Posterior vena cava (tissue), 2 donors: ENCODE data around the gene STAT5B. TPM values are rescaled to one million over a fixed set of nuclear protein-coding genes. Genes with fewer than 3 reads are reported as not detected.
"Not testable (repeated sequence)": the region's sequence is repeated elsewhere in the genome, so short reads cannot be mapped to it uniquely, and the experiment has no call there.

Source experiments
- DNase-seq: peaks from one replicate; pipeline ENCODE4 v3.0.0-alpha.2; 2020; ENCODE audit warnings: low spot score
- intact Hi-C, 2 donors: fragments of 100-400 bp; cut with DNase I; formaldehyde crosslinking; loops; one replicate each; pipeline versions ENCODE4 v1.14.1 to v1.14.2; 2022 to 2023
- total RNA-seq, 2 donors: library from RNA; stranded (reverse); fragmentation: NEBNext Ultra II Directional; extraction: Animal tissue kit (Norgen Biotek cat#: 25700); gene quantifications; one replicate each; pipeline ENCODE4 v1.2.1, GENCODE V29; 2021
- donor health status: DM: yes; HTN: yes; CAD: no.
- donor health status: DM: yes; HTN: yes; CAD: no.

STAT5B gene
- total RNA-seq, 2 donors from 2014 or later: 88.6 to 96.3 TPM

DNA sequence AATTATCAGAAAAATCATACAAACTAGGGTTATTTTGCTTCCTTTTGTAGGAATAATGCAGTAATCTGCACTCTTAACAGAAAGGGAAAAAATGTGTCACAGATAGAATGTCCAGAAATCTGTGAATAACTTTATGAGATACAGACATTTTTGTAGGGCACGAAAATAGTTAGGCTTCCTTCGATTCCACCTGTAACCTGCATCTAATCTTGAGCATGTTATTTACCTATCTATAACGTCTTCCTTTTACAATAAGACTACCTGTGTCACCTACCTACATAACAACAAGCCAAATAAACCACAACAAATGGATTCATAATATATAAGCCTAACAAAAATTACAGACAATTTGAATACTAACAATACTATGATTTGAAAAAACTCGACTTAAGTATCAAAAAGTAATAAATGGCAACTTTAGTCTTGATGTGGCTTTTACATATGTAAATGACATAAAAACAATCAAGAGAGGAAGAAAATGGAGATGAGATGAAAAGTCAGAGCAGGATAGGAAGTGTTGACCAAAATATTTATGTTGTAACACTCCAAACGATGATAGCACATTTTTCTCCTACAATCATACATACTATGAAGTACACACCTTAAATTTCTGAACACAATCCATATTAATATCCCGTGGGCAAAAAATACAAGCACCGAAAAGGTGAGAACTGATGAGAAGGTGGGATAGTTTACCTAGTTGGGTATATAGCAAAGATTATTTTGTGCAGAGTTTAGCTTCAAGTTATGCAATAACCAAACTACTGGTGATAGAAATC is 2.5 kb downstream of the STAT5B start:
- DNase-seq: no peak
- intact Hi-C loops: no loop called here

DNA sequence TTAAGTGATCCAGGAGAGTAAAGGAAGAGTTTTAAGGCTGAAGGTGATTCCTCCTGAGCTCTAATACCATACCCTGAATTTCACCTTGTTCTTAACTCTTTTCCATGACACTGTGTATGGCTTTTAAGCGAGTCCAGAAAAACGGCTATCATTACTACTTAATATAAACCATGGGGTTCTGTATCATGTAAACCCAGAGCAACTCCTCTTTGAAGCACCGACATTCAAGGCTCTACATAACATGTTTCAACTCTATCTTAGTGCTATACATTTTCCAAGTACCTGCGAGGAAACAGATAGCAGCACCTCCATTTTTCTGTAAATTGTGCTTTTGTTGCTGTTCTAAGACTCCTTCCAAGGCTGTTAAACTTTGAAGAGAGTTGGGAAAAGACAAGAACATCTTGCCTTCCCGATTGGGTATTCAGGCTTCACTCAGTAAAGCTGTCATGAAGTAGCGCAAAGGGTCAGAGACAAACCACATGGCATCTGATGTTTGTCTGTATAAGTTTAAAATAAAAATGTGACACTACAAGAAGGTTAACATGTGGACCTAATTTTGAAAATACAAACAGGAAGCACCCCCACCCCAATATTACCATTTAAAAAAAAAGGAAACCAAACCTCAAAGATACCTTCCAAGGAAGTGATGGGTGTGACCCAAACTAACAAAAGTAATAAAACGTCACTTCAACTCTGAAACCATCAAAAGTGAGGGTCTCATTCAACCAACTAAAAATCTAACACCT is 3.9 kb downstream of the STAT5B start:
- intact Hi-C loops: no loop called here
- no peak for DNase-seq

DNA sequence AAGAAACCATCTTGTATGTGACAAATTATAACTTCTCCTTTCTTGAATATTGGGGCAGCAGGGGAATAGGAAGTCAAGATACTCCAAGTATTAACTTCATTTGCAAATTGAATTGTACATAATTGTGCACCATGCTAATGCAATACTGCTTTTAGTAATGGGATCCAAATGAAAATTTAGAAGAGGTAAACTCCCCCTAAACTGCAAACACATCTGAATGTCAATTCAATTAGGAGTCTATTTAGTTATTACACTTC is 4.5 kb downstream of the STAT5B start:
- DNase-seq: no peak
- intact Hi-C loops: no loop called here

DNA sequence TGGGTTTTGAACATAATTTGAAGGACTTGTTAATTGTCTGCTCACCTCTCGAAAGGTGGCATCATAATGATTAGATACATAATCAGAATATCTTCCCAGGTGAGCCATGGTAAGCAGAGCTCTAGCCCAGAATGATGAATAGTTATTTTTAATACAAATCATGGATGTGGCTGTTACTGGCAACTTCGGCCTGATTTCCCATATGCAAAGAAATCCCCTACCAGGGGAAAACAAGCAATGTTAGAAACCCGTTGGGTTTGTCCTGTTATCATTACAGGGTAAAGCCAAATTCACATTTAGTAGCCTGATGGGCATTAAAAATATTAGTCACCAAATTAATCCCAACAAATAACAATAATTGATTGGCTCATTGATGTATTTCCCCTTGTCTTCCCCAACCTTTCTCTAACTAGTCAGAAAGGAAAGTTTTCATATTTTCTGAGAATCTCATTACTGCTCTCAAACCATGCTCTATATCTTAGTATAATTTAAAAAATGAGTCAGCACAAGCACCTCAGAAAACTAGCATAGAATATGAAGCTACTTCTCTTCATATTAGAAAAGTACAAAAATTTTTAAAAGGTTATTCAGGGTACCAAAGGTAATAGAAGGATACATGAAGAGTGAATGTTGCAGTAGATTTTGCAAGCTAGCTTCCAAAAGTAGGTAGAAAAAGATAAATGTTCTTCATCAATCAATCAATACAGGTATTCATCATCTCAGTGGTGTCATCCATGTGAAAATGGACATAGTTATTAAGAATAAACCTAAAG is 5.0 kb downstream of the STAT5B start:
- no peak for DNase-seq
- intact Hi-C loops: no loop called here

DNA sequence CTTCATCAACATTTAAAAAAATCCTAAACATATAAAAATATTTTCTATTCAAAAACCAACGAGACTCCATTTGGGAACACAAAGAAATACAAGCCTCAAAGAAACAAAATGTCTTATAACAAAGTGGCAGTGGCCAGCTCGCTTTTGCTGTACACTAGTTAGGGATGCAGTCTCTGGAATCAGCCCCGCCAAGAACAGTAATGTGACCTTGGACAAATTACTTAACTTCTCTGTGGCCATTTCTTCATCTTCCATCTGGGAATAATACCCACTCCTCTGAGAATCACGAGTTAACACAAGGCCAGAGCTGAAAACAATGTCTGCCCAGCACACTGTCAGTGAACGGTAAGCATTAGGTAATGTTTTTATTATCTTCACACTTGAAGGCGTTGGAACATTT is 5.6 kb downstream of the STAT5B start:
- DNase-seq: no peak
- intact Hi-C loops: no loop called here

DNA sequence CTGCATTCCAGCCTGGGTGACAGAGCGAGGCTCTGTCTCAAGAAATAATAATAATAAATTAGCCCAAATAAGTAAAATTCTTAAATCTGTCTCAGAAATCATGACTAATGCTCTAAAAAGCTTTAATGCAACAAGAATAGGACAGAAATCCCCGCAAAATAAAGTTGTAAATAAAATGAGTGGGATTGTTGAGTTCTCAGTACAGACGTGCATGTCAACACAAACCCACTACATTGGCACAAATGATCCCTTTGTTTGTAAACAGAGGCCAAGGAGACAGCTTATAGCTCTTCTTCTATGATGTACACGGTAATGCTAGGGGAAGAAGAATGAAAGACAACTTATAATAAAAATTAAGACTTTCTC is 6.0 kb downstream of the STAT5B start:
- DNase-seq: no peak
- intact Hi-C loops: no loop called here

DNA sequence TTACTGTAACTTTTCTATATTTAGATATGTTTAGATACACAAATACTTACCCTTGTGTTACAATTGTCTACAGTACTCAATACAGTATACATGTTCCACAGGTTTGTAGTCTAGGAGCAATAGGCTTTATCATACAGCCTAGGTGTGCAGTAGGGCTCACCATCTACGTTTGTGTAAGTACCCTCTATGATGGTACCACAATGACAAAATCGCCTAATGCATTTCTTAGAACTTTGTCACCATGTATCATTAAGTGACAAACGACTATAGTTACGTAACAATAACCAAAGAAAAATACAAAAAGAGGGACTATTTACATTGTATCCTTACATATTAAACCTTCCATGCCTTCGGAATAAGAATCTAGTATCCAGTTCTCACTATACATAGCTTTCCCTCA is 8.0 kb downstream of the STAT5B start:
- no peak for DNase-seq
- intact Hi-C loops: no loop called here

DNA sequence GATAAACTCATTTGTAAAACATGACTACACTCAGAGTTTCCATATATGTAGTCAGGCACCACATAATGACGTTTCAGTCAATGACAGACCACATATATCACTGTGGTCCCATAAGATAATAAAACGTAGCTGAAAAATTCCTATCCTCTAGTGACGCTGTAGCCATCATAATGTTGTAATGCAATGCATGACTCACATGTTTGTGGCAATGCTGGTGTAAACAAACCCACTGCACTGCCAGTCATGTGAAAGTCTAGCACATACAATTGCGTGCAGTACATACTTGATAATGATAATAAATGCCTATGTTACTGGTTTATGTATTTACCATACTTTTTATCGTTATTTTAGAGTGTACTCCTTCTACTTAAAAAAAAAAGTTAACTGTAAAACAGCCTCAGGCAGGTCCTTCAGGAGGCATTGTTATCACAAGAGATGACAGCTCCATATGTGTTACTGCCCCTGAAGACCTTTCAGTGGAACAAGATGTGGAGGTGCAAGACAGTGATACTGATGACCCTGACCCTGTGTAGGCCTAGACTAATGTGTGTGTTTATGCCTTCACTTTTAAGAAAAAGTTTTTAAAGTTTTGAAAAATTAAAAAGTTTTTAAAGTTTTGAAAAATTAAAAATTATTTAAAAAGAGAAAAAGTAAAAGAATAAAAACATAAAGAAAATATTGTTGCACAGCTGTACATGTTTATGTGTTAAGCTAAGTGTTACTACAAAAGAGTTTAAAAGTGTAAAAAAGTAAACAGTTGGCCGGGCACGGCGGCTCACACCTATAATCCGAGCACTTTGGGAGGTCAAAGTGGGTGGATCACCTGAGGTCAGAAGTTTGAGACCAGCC is 9.0 kb downstream of the STAT5B start:
- intact Hi-C loops: no loop called here
- DNase-seq: no peak

DNA sequence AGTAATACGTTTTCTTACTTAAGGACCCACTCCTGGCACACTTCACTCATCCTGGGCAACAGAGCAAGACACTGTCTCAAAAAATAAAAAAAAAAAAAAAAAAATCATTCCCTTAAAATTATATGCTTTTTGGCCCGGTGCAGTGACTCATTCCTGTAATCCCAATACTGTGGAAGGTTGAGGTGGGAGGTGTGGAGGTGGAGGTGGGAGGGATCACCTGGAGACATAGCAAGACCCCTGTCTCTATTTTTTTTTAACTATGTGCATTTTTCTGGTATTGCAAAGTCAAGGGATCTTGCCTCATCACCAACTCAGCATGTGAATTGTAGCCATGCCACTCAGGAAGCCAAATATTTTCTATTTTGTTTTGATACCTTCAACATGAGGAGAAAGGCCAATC is 9.7 kb downstream of the STAT5B start:
- DNase-seq: no peak
- intact Hi-C loops: no loop called here

DNA sequence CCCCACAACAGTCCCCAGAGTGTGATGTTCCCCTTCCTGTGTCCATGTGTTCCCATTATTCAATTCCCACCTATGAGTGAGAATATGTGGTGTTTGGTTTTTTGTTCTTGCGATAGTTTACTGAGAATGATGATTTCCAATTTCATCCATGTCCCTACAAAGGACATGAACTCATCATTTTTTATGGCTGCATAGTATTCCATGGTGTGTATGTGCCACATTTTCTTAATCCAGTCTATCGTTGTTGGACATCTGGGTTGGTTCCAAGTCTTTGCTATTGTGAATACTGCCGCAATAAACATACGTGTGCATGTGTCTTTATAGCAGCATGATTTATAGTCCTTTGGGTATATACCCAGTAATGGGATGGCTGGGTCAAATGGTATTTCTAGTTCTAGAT is 11.8 kb downstream of the STAT5B start:
- DNase-seq, intact Hi-C loops: not testable (repeated sequence)

DNA sequence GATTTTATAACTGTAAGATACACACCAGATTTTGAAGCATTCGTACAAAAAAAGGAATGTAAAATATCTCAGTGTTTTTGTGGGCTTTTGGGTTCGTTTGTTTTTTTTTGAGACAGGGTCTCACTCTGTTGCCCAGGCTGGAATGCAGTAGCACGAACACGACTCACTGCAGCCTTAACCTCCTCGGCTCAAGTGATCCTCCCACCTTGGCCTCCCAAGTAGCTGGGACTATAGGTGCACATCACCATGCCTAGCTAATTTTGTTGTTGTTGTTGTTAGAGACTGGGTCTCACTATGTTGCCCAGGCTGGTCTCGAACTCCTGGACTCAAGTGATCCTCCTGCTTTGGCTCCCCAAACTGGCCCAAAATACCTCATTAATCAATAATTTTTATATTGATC is 15.9 kb downstream of the STAT5B start:
- DNase-seq: no peak
- intact Hi-C loops: no loop called here

DNA sequence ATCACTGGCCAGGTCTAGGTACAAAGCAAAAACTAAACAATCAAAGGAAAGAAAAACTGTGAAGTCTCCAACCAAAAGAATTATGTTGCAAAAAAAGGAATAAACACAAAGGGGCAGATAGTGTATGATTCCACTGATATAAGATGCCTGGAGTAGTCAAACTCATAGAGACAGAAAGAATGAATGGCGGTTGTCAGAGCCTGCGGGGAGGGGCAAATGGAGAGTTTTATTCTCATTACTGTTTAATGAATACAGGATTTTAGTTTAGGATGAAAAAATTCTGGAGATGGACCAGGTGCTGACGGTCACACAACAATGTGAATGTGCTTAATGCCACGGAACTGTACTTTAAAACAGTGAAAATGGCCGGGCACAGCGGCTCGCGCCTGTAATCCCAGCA is 20.7 kb downstream of the STAT5B start:
- no peak for DNase-seq
- intact Hi-C loops: no loop called here

DNA sequence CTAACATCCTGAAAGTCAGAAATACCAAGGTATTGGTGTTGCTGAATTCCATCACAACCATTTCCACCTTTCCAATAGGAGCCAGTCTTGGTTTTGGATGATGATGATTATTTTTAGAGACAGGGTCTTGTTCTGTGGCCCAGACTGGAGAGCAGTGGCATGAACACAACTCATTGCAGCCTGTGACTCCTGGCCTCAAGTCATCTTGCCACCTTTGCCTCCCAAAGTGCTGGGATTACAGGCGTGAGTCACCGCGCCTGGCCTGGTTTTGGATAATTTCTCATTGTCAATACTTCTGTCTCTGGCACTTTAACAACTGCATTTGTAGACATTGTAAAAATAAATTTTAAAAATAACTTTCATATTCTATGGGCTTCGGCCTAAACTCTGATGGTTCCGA is 22.6 kb downstream of the STAT5B start:
- intact Hi-C loops: no loop called here
- DNase-seq: no peak

DNA sequence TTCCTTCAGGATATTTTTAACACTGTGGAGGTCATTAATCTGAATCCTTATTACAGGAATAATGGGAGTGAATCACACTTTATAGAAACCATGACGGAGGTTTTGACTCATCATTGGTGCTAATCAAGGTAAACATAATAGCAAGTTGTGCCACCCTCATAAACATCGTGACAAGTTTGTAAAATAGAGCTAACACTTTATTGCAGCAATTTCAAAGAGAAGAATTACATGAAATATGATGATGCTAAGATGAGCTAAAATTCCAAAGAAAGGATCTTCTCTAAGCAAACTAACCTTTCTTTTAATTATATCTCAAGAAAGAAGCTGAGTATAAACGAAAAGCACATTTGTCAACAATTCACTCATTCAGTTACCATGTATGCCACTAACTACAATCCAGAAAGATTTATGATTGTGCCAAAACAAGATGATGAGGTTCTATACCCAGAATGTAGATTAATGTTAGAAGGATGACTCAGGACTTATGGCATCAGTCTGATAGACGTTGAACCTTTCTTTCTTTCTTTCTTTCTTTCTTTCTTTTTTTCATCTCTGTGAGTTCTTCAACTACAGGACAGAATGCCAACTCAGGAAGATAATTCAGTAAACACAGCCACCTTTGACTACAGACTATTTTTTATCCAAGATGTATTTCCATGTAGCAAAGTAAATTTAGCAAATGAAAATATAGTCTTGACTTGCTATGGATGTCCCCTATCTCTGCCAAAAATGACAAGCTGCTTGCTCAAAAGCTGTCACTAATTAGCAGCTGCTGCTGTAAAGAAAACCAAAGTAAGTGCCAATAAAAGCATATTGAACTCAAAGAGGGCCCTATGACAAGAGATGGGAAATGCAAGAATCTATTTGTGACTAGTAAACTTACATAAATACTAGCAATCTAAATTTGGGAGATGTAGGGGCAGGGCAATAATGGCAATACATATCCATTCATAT is 23.3 kb downstream of the STAT5B start:
- no peak for DNase-seq
- intact Hi-C loops: no loop called here

DNA sequence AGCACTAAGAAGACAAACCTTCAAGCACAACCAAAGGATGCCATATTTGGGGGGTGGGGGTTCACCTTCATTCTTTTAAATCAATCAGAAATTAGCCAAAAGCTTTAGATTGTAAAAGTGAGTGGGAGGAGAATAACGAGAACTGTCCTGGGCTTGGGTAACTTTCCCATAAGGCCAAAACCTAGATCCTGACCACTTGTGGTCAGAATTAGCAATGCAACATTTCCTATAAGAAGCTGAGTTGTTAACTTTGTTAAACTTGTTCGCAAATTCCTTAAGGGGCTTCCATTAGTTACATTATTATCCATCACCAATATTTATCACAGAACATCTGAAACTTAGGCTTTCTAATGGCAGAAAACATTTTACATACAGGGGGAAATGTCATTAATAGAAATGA is 25.1 kb downstream of the STAT5B start:
- no peak for DNase-seq
- intact Hi-C loops: no loop called here

DNA sequence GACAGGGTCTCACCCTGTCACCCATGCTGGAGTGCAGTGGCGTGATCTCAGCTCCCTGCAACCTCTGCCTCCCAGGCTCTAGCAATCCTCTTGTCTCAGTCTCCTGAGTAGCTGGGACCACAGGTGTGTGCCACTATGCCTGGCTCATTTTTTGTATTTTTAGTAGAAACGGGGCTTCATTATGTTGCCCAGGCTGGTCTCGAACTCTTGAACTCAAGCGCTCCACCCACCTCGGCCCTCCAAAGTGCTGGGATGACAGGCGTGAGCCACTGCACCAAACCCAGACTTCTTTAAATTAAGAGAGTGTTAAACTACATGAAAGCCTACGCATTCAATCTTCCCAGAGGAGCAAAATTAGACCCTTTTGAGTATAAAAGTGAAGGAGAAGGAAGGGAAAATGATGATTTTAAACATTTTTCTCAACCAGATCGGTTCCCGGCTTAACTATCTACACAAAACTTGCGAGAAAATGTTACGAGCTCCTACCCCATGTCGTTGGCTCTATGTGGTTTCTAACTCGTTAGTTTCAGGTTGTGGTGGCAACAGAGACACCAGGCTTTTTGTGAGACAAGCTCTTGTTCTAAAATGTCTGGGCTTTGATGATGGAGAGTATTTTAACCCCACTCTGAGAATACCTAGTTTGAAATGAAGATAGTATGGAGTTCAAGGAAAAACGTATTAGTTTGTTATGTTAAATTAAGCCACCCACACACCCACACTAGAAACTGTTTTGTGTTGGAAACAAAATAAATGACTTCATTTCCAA is 26.3 kb downstream of the STAT5B start:
- DNase-seq: no peak
- intact Hi-C loops: no loop called here

DNA sequence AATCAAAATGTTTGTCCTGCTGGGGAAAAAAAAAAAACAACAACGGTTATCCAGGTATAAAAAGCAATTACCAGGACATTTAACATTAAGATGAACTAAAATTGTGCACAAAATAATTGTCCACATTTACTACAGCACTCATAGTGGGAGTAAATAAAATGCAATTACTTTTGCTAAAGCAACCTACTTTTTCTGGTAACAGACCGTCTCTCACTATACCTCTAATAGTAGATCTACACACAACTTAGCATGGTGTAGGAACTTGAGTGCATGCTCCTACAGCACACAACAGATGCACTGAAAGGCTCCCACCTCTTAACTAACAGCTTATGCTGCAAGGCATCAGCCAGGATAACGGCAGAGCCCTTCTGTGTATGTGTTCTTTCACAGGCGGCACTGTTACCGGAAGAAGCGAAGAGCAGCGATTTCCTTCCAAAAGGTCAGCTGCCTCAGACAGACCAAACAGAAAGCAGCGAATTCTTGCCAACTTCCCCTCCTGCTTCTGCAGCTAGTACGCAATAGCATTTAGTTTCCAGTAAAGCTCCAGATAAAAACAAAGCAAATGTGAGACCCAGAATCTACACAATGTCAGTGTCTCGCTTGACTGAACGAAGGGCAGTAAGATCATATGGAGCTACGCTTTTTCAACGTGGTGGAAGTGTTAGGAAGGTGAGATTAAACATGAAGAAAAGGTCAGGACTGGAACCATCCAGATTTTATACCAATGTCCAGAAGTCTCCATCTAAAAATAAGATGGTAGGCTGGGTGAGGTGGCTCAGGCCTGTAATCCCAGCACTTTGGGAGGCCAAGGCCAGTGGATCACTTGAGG is 27.6 kb downstream of the STAT5B start:
- intact Hi-C loops: no loop called here
- DNase-seq: peak; percentile 89
